H1 (cell line): Measurements from ENCODE around the gene PSG5. TPM values are rescaled to one million over a fixed set of nuclear protein-coding genes. Genes with fewer than 3 reads are reported as not detected.
"Not testable (repeated sequence)": the region's sequence is repeated elsewhere in the genome, so short reads cannot be mapped to it uniquely, and the experiment has no call there.

Experiments
- CTCF ChIA-PET: fragments of 300-600 bp; sonication (Branson Sonifier 250); formaldehyde crosslinking; loops from one replicate; lab custom pipeline; 2021; ENCODE audit not compliant: partially characterized antibody; lab: Charles Lee
- POLR2A ChIA-PET: fragments of 300-600 bp; sonication (Branson Sonifier 250); formaldehyde crosslinking; loops from one replicate; lab custom pipeline; 2021; ENCODE audit warnings: inconsistent platforms; ENCODE audit not compliant: partially characterized antibody; lab: Charles Lee
- DNase-seq, 2 experiments: peaks; one replicate each; pipeline versions ENCODE4 v3.0.0 to v3.0.0-alpha.2; 2010 to 2022; ENCODE audit warnings: low spot score in 2 of 2, low read depth in 1 of 2, mixed read lengths in 1 of 2
- FAIRE-seq: peaks from 2 replicates; lab custom pipeline; 2011; peaks lifted over from hg19 to GRCh38; lab: Jason Lieb, UNC
- H2AFZ ChIP-seq: 2 replicates; pipeline ENCODE4 v1.8.1; 2012; ENCODE audit warnings: low read length, inconsistent platforms
- H2AK5ac ChIP-seq: 2 replicates; pipeline ENCODE4 v1.6.1; 2013; ENCODE audit warnings: low read depth, low read length
- H2BK120ac ChIP-seq: replicated peaks from 2 replicates; pipeline ENCODE3; 2013; ENCODE audit warnings: low read depth, low read length, inconsistent platforms
- H2BK12ac ChIP-seq: 2 replicates; pipeline ENCODE4 v1.6.1; 2013; ENCODE audit warnings: low read depth, low read length
- H2BK15ac ChIP-seq: 2 replicates; pipeline ENCODE4 v1.6.1; 2013; ENCODE audit warnings: low read length
- H2BK20ac ChIP-seq: 2 replicates; pipeline ENCODE4 v1.6.1; 2013; ENCODE audit warnings: low read length
- H2BK5ac ChIP-seq: 2 replicates; pipeline ENCODE4 v1.6.1; 2013; ENCODE audit warnings: low read depth, low read length
- H3K14ac ChIP-seq: 2 replicates; pipeline ENCODE4 v1.6.1; 2013; ENCODE audit warnings: inconsistent platforms; ENCODE audit not compliant: insufficient read length
- H3K18ac ChIP-seq: 2 replicates; pipeline ENCODE4 v1.6.1; 2013; ENCODE audit warnings: low read length; ENCODE audit errors: extremely low read depth
- H3K23ac ChIP-seq: 2 replicates; pipeline ENCODE4 v1.6.1; 2013; ENCODE audit warnings: inconsistent platforms; ENCODE audit not compliant: insufficient read length
- H3K23me2 ChIP-seq: 2 replicates; pipeline ENCODE4 v1.6.1; 2013; ENCODE audit warnings: low read depth, low read length
- H3K27ac ChIP-seq: 2 replicates; pipeline ENCODE4 v1.6.1; 2011; ENCODE audit warnings: low read depth, low read length, inconsistent platforms
- H3K27me3 ChIP-seq, 4 experiments: replicated peaks in 1 of 4; 1 replicate in 1 of 4; 2 replicates in 3 of 4; pipeline versions ENCODE4 v1.6.1 to v1.8.1; 2011 to 2013; ENCODE audit warnings: low read length in 3 of 4, mild to moderate bottlenecking in 3 of 4, inconsistent platforms in 2 of 4, mixed read lengths in 2 of 4, moderate library complexity in 1 of 4; ENCODE audit not compliant: control insufficient read depth in 3 of 4, insufficient read depth in 3 of 4; ENCODE audit errors: extremely low read depth in 1 of 4
- H3K36me3 ChIP-seq, 4 experiments: 2 replicates each; pipeline versions ENCODE4 v1.6.1 to v1.8.1; 2011 to 2013; ENCODE audit warnings: mild to moderate bottlenecking in 4 of 4, low read length in 3 of 4, moderate library complexity in 2 of 4, control low read depth in 1 of 4, inconsistent platforms in 1 of 4; ENCODE audit not compliant: insufficient read depth in 4 of 4, control insufficient read depth in 2 of 4
- H3K4ac ChIP-seq: replicated peaks from 2 replicates; pipeline ENCODE3; 2013; ENCODE audit warnings: low read length, low read depth, mixed read lengths, inconsistent platforms; ENCODE audit not compliant: insufficient read length
- H3K4me1 ChIP-seq, 4 experiments: replicated peaks in 1 of 4; 1 replicate in 1 of 4; 2 replicates in 3 of 4; pipeline versions ENCODE4 v1.6.1 to v1.8.1; 2011 to 2013; ENCODE audit warnings: low read length in 3 of 4, inconsistent platforms in 2 of 4, mixed read lengths in 1 of 4; ENCODE audit not compliant: insufficient read depth in 4 of 4, control insufficient read depth in 3 of 4
- H3K4me2 ChIP-seq, 2 experiments: 2 replicates each; pipeline versions ENCODE4 v1.6.1 to v1.8.1; 2011 to 2013; ENCODE audit warnings: low read depth in 2 of 2, low read length in 2 of 2, control low read depth in 1 of 2, inconsistent platforms in 1 of 2, mild to moderate bottlenecking in 1 of 2; ENCODE audit not compliant: insufficient read depth in 1 of 2
- H3K4me3 ChIP-seq, 4 experiments: fragments of 200-600, 300-600 bp in 1 of 4; sonication (generic), shearing (Covaris generic), sonication (Bioruptor Twin) in 1 of 4; 2 replicates each; pipeline versions ENCODE4 v1.5.1 to v1.8.1; 2011 to 2016; ENCODE audit warnings: low read length in 4 of 4, low read depth in 3 of 4, control low read depth in 2 of 4, inconsistent platforms in 2 of 4, mild to moderate bottlenecking in 2 of 4, mixed read lengths in 1 of 4, moderate library complexity in 1 of 4; ENCODE audit not compliant: insufficient read depth in 2 of 4; ENCODE audit errors: extremely low read depth in 1 of 4
- H3K56ac ChIP-seq: replicated peaks from 2 replicates; pipeline ENCODE3; 2013; ENCODE audit warnings: low read depth, mild to moderate bottlenecking, mixed read lengths, low read length, inconsistent platforms; ENCODE audit not compliant: insufficient read length
- H3K79me1 ChIP-seq: 2 replicates; pipeline ENCODE4 v1.6.1; 2013; ENCODE audit warnings: low read depth, low read length, control low read depth
- H3K79me2 ChIP-seq, 2 experiments: 2 replicates each; pipeline versions ENCODE4 v1.6.1 to v1.8.1; 2012 to 2013; ENCODE audit warnings: low read length in 2 of 2, mild to moderate bottlenecking in 2 of 2, inconsistent platforms in 1 of 2; ENCODE audit not compliant: insufficient read depth in 2 of 2, control insufficient read depth in 1 of 2
- H3K9ac ChIP-seq, 4 experiments: replicated peaks in 1 of 4; 1 replicate in 1 of 4; 2 replicates in 3 of 4; pipeline versions ENCODE4 v1.6.1 to v1.8.1; 2011 to 2013; ENCODE audit warnings: low read depth in 3 of 4, low read length in 3 of 4, control low read depth in 2 of 4, mild to moderate bottlenecking in 2 of 4, moderate library complexity in 2 of 4, inconsistent platforms in 1 of 4; ENCODE audit errors: extremely low read depth in 1 of 4
- H3K9me3 ChIP-seq, 2 experiments: 2 replicates each; pipeline versions ENCODE4 v1.6.1 to v1.8.1; 2012 to 2013; ENCODE audit warnings: mild to moderate bottlenecking in 2 of 2, moderate library complexity in 2 of 2, control low read depth in 1 of 2, inconsistent platforms in 1 of 2, low read depth in 1 of 2, low read length in 1 of 2, mixed read lengths in 1 of 2; ENCODE audit not compliant: insufficient read depth in 2 of 2
- H4K20me1 ChIP-seq, 2 experiments: replicated peaks in 1 of 2; 2 replicates each; pipeline versions ENCODE3 to v1.8.1; 2011 to 2013; ENCODE audit warnings: inconsistent platforms in 2 of 2, low read length in 2 of 2, mild to moderate bottlenecking in 1 of 2; ENCODE audit not compliant: insufficient read depth in 2 of 2, control insufficient read depth in 1 of 2
- H4K5ac ChIP-seq: 2 replicates; pipeline ENCODE4 v1.6.1; 2013; ENCODE audit warnings: low read length, low read depth, mixed read lengths, inconsistent platforms; ENCODE audit not compliant: insufficient read length
- H4K8ac ChIP-seq: 2 replicates; pipeline ENCODE4 v1.8.0; 2013; ENCODE audit warnings: mild to moderate bottlenecking, moderate library complexity, low read length, inconsistent platforms; ENCODE audit not compliant: insufficient read depth; ENCODE audit errors: extremely low read depth
- H4K91ac ChIP-seq: replicated peaks from 2 replicates; pipeline ENCODE3; 2013; ENCODE audit warnings: low read length, mixed read lengths, inconsistent platforms; ENCODE audit not compliant: insufficient read length
- WGBS, 2 experiments: shearing (Covaris generic) in 1 of 2; methylation state at CpG; one replicate each; pipeline versions ENCODE4 v1.1.6 to v1.1.7; 2013 to 2015; ENCODE audit warnings: low lambda C conversion rate in 2 of 2, mixed read lengths in 2 of 2, inconsistent platforms in 1 of 2, low coverage in 1 of 2, missing lambda C conversion rate in 1 of 2; ENCODE audit not compliant: insufficient replicate concordance in 2 of 2, insufficient coverage in 1 of 2, insufficient read length in 1 of 2; ENCODE audit errors: extremely low coverage in 1 of 2, missing lambda C conversion rate in 1 of 2; 5-methylcytosine and 5-hydroxymethylcytosine counted together
- polyA plus RNA-seq, 7 experiments: library from polyadenylated mRNA; depleted of rRNA in 3 of 7; stranded (reverse) in 5 of 7; unstranded in 2 of 7; fragments of >200 nt in 5 of 7; fragments of 200-250 nt in 2 of 7; gene quantifications; 1 replicate in 5 of 7; 2 replicates in 1 of 7; 4 replicates in 1 of 7; pipeline versions ENCODE4 v1.2.1 to v1.2.3, GENCODE V29; 2011 to 2013; ENCODE audit warnings: missing spikeins in 2 of 7, mixed read lengths in 2 of 7
- total RNA-seq: library from RNA; stranded (reverse); fragmentation: NEBNext Ultra II Directional; extraction: Animal tissue kit (Norgen Biotek cat#: 25700); gene quantifications from 2 replicates; pipeline ENCODE4 v1.2.1, GENCODE V29; 2021

PSG5 gene
- total and polyA plus RNA-seq, 2 of the 8 experiments (the other 6 are each of a cell fraction or from before 2014, with no cell fraction given) = not detected

GRCh38 chr19:43192381-43193155 lies 6.2 kb upstream of the PSG5 start:
- H3K23ac ChIP-seq, CTCF ChIA-PET, H3K36me3 ChIP-seq, H2BK15ac ChIP-seq, H2BK20ac ChIP-seq, H2AK5ac ChIP-seq, H4K91ac ChIP-seq, H3K79me1 ChIP-seq, H2AFZ ChIP-seq, H3K4me1 ChIP-seq, H4K20me1 ChIP-seq, POLR2A ChIA-PET, H4K5ac ChIP-seq, H2BK120ac ChIP-seq, H3K4me3 ChIP-seq, FAIRE-seq, H3K9ac ChIP-seq, H3K4me2 ChIP-seq, H3K56ac ChIP-seq, H3K14ac ChIP-seq, H4K8ac ChIP-seq, H3K27ac ChIP-seq, DNase-seq, H3K18ac ChIP-seq, H3K4ac ChIP-seq, H2BK12ac ChIP-seq, H3K23me2 ChIP-seq, H2BK5ac ChIP-seq, H3K79me2 ChIP-seq, H3K27me3 ChIP-seq: not testable (repeated sequence)
- H3K9me3 ChIP-seq = peaks cover 12 to 37% of the 10 kb centered on the region in 2 experiments; a peak in 3 of 4 replicates
- WGBS, 2 experiments = 55% methylated on average over 4 of the region's 4 CpGs; no CpG with 5 or more reads in 1 of the 2 experiments
